ENCODE results near the gene SLC22A23.

The SLC22A23 gene

GRCh38 chr6:3296078-3296477 lies 160.8 kb downstream of the SLC22A23 start:
- no peak for DNase-seq (ENCODE audit: low spot score)

DNA sequence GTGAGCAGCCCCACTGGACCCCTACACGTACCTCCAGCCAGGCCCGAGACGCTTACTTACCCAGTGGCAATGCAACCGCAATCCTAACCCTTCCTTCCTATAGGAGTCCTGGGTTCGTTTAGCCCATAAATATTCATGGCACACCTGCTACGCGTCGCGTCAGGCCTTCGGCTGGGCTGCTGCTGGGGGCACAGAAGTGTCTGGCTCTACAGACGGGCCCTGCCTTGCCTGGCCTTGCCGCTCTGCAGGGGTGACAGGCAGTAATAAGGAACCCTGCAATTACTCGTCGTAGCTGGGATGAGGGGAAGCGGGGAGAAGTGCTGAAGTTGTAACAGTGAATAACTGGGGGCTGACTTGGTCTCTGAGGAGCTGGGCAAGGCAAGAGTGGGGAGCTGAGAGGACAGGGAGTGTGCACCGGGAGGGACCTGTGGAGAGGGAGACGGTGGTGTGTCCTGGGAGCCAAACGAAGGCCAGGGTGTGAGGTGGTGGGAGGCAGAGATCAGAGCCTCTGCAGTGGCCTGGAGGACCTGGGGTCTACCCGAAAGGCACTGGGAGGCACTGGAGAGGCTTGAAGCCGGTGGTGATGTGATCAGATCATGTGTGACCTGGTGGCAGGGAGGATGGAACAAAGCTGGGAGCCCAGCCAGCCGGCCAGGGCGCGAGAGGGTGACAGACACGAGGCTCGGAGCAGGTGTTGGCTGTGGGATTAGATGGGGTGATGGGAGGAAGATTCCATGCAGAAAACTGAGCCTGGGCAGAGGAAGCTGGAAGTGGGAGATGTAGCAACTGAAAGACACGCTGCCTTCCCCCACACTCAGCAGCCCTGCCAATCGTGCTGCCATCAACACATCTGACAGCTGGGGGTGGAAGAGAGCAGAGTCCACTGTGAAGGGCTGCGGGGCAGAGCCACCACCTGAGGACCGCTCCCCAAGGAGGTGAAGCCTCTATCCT lies 161.7 kb downstream of the SLC22A23 start:
- DNase-seq (ENCODE audit: low spot score), result no peak

- DNase-seq (ENCODE audit: low spot score), result no peak
Observed at GRCh38 chr6:3294396-3294795, 162.5 kb downstream of the SLC22A23 start.

- DNase-seq (ENCODE audit: low spot score), result no peak
Observed at GRCh38 chr6:3293271-3294155, 163.3 kb downstream of the SLC22A23 start.

- DNase-seq (ENCODE audit: low spot score), result no peak
Observed at GRCh38 chr6:3292431-3293197, 164.2 kb downstream of the SLC22A23 start.

GRCh38 chr6:3291987-3292386 lies 164.9 kb downstream of the SLC22A23 start:
- no peak for DNase-seq (ENCODE audit: low spot score)

- no peak for DNase-seq (ENCODE audit: low spot score)
Observed at GRCh38 chr6:3291346-3291745, 165.5 kb downstream of the SLC22A23 start.

GRCh38 chr6:3290931-3291211 lies 166.0 kb downstream of the SLC22A23 start:
- no peak for DNase-seq (ENCODE audit: low spot score)

DNA sequence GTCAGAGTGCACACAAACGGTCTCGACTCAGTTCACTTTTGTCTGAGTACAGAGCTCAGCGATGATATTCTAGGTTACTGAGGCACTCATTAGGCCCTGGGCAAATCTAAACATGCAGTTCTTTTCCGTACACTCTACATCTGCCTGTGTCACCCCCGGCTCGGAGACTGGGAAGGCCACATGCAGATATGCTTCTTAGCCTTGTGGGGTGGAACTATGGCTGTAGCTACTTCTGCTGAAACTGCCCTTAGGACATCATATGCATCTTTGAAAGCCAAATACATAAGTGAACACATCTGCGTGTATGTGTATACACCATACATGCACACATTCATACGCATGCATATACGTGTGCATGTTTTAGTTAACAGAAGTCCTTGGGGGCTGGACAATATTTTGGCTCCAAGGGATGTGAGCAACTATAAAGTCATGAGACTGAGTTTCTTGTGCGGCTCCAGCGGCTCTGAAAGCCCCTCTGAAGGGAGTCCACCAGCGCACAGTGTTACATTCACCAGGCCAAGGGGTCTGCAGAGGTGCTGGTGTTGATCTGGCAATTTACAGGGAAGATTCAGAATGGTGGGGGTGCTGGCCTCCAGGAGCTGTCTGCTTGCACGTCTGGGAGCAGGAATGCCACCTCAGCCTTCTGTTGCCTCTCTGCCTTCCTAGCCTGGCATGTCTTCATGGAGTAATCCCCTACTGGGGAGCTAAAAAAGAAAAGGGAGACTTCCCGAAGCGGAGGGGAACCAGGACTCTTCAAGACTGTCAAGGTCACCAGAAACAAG lies 166.5 kb downstream of the SLC22A23 start:
- no peak for DNase-seq (ENCODE audit: low spot score)

GRCh38 chr6:3289664-3290055 lies 167.2 kb downstream of the SLC22A23 start:
- DNase-seq (ENCODE audit: low spot score), result no peak

DNA sequence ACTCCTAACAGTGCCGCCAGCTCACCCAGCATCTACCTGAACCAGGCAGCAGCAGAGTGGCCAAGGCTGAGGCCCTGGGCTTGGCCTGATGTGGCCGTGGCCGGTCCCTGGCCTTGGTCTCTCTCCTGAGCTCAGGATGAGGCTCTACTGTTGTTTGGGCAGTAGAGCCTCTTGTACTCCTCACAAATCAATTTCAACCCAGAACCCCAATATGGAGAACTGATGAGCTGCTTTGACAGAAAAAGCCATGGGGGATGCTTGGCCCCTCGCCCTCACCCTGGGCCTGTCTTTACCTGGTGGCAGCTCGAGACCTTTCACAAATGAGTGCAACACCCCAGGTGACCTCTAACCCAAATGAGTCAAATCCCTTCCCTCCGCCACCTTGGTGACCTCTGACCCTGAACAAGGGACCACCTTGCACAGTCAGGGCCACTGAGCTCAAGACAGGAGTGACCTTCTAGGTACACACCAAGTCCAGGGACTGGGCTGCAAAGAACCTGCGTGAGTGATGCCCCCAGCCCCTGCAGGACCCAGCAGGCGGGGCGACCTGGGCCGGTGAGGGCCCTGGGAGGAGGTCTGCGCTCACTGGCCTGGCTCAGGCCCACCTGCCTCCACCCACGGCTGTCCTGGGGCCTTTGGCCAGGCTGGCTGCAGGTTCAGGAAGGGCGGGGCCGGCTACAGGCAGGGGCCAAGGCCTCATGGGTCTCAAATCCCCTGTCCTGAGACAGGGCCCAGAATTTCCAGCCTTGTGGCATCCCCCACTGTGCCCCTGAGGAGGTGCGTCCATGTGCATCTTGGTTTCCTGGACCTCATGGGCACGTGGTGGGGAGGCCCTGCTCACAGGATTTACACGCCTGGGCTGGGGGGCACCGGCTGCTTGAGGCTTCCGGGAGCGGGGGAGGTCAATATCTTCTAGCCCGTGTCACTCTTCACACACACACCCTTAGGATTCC lies 167.9 kb downstream of the SLC22A23 start:
- no peak for DNase-seq (ENCODE audit: low spot score)

DNA sequence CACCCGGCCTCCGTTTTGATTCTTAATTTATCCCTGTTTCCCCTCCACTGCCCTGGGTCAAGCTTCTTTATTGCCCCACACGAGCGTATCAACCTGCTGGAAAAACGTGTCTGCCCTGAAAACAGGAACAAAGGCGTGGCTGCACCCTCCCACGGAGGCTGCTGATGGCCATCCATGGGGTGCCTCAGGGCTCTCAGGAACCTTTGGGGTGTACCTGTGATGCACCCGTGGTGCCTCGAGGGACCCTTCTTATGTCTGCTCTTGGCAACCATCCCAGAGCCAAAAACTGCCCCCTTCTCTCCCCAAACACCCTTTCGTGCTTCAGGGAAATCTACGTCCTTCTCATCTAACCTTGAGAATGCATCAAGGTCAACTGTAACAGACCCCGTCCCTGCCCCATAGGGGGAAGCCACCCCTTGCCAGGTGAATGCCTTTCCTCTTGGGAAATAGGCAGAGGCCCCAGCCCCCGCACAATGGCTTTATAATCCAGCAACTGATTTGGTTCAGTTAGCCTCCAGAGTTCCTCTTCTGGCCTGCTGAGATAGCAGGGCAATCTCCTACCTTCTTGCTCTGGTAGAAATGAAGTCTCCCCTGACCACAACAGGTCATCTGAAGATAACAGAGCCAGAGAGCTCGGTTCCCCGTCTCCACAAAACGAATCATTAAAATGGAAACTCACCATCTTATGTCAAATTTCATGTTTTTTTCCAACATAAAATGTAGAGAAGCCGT lies 168.7 kb downstream of the SLC22A23 start:
- no peak for DNase-seq (ENCODE audit: low spot score)

DNA sequence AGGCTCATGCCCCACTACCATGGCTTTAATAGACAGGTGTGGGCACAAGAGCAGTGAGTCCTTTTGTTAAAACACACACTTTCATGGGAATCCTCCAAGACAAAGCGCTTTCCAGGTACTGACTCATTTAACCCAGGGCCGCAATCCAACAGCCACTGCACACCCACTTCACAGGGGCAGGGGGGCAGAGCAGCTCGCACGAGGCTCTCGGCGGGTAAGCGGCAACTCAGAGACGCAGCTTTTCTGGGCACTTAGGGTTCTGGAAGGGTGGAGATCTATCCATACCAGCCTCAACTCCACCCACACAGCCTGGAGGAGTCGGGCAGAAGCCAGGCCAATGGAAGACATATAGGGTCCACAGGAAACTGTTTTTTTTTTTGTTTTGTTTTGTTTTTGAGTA lies 169.5 kb downstream of the SLC22A23 start:
- no peak for DNase-seq (ENCODE audit: low spot score)

DNA sequence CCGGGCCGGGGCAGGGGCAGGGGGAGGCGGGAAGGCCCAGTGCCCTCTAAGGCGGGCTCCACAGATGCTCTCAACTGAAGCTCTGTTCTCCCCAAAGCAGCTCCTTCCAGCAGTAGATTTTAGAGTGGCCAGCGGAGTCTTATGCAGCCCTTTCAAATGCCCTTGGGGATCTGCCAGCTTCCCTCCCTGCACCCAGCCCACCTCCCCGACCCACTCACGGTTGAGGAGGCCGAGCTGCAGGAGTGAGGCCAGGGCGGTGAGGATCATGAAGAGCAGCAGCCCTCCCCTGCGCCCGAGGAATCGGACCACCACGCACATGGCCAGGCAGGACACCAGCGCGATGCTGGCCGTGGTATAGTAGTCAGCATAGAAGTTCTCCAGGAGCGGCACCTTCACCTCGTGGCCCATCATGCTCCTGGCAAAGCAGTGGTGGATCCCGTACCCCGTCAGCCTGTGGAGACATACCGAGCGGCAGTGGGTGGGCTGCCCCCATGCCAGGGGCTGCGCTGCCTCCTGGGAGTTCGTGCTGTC lies 170.1 kb downstream of the SLC22A23 start:
- DNase-seq (ENCODE audit: low spot score), result no peak

DNA sequence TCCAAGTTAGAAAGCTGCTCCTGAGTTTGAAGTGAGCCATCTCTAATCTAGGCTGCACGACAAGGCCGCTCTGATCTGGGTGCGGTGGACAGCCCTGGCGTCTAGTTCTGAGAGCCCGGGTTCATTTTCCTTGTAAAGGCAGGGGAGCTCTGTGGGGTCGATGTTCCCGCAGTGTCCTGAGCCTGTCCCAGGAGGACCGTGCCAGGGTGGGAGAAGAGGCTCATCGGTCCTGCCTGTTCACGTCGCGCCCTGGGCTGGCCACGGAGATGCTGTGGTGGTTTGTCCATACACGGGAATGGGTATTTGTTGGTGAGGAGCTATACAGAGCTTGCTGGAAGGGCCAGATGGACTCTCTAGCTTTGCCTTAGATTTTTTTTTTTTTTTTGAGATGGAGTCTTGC lies 171.1 kb downstream of the SLC22A23 start:
- DNase-seq (ENCODE audit: low spot score), result no peak

DNA sequence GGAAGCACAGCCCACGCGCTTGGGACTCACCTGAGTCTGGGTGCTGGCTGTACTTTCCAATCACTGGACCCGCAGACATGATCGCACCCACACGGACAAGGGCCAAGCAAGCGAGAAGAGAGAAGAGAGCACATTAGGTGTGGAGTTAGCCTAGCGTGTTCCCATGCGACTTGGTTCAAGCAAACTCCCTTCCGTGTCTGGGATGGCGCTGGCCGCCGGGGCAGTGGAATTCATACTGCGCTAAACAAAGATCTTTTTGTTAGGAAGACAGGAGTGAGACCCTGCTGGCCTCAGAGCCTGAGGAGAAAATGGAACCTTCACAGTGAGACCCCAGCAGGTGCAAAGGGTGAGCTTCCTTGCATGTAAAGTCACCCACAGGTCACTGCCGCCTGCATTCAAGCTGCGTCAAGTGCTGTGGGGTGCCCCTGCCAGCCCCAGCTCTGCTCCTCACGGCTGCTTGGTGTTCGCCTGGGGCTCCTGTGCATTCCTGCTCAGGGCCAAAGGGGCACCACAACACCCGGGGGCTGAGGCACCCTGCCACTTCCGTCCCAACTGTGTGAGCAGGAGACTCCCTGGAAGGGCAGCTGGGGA lies 171.7 kb downstream of the SLC22A23 start:
- DNase-seq (ENCODE audit: low spot score), result no peak

- no peak for DNase-seq (ENCODE audit: low spot score)
Observed at GRCh38 chr6:3284436-3284876, 172.4 kb downstream of the SLC22A23 start.

- no peak for DNase-seq (ENCODE audit: low spot score)
Observed at GRCh38 chr6:3283641-3284435, 173.0 kb downstream of the SLC22A23 start.
